Osteocyte (in vitro differentiated cells): ENCODE data around the gene RTF2. TPM values are rescaled to one million over a fixed set of nuclear protein-coding genes. Genes with fewer than 3 reads are reported as not detected.
A peak's percentile ranks its signal among the peaks of the same experiment; 100 is the strongest.

ENCODE experiments used
- DNase-seq: peaks from one replicate; pipeline ENCODE4 v3.0.0; 2021; ENCODE audit warnings: mixed read lengths; ENCODE audit not compliant: unreplicated experiment; ENCODE audit errors: extremely low spot score
- H3K27ac Mint-ChIP-seq: one replicate; pipeline ENCODE4 v1.8.0; 2021; ENCODE audit warnings: mild to moderate bottlenecking, mixed read lengths; ENCODE audit not compliant: unreplicated experiment
- H3K27me3 Mint-ChIP-seq: one replicate; pipeline ENCODE4 v1.8.0; 2021; ENCODE audit warnings: mixed read lengths; ENCODE audit not compliant: unreplicated experiment
- H3K36me3 Mint-ChIP-seq: one replicate; pipeline ENCODE4 v1.8.0; 2021; ENCODE audit warnings: mixed read lengths; ENCODE audit not compliant: unreplicated experiment
- H3K4me1 Mint-ChIP-seq: one replicate; pipeline ENCODE4 v1.8.0; 2021; ENCODE audit warnings: mixed read lengths; ENCODE audit not compliant: unreplicated experiment
- H3K4me3 Mint-ChIP-seq: one replicate; pipeline ENCODE4 v1.8.0; 2021; ENCODE audit warnings: mild to moderate bottlenecking, moderate library complexity, mixed read lengths; ENCODE audit not compliant: unreplicated experiment
- H3K9me3 Mint-ChIP-seq: one replicate; pipeline ENCODE4 v1.8.0; 2021; ENCODE audit warnings: mixed read lengths; ENCODE audit not compliant: unreplicated experiment
- CTCF ChIP-seq: fragments of 200-600 bp; sonication (generic); IDR thresholded peaks from 2 replicates; pipeline ENCODE4 v1.5.0; 2021; ENCODE audit warnings: antibody characterized with exemption, mild to moderate bottlenecking, moderate library complexity
- total RNA-seq: library from RNA; stranded (reverse); gene quantifications from 2 replicates; pipeline ENCODE4 v1.2.1, GENCODE V29; 2021

Gene RTF2
- total RNA-seq, 1 donor from 2014 or later, result 85.8 TPM

GRCh38 chr20:56442389-56443365, 25.8 kb upstream of the RTF2 start:
- Mint-ChIP-seq H3K36me3 (no peaks in the 10 kb centered on the region), H3K4me1 (peaks cover 48% of the 10 kb centered on the region), H3K27ac (peak overlapping the region; percentile 78), H3K9me3 (no peaks in the 10 kb centered on the region), H3K27me3 (no peaks in the 10 kb centered on the region), H3K4me3 (no peak overlapping the region)
- no peak for DNase-seq
- TF ChIP-seq CTCF, result no peak

- no peak overlapping the region for H3K4me3 Mint-ChIP-seq
- H3K27me3 Mint-ChIP-seq, result no peaks in the 10 kb centered on the region
- no peak for DNase-seq
- H3K36me3 Mint-ChIP-seq, result no peaks in the 10 kb centered on the region
- peak overlapping the region; percentile 23 for H3K27ac Mint-ChIP-seq
- no peaks in the 10 kb centered on the region for H3K9me3 Mint-ChIP-seq
- peaks cover 42% of the 10 kb centered on the region for H3K4me1 Mint-ChIP-seq
- TF ChIP-seq CTCF, result no peak
Measured at GRCh38 chr20:56443654-56444540, 24.5 kb upstream of the RTF2 start.

- H3K27ac Mint-ChIP-seq, result no peak overlapping the region
- DNase-seq, result no peak
- H3K4me3 Mint-ChIP-seq, result no peak overlapping the region
- no peaks in the 10 kb centered on the region for H3K36me3 Mint-ChIP-seq
- peaks cover 30% of the 10 kb centered on the region for H3K4me1 Mint-ChIP-seq
- no peaks in the 10 kb centered on the region for H3K27me3 Mint-ChIP-seq
- no peaks in the 10 kb centered on the region for H3K9me3 Mint-ChIP-seq
- no peak for TF ChIP-seq CTCF
Measured at GRCh38 chr20:56445130-56445529, 23.3 kb upstream of the RTF2 start.

- H3K4me1 Mint-ChIP-seq, result peaks cover 26% of the 10 kb centered on the region
Measured at GRCh38 chr20:56445540-56445939, 22.9 kb upstream of the RTF2 start.

More at GRCh38 chr20:56445540-56445939, 22.9 kb upstream of the RTF2 start:
- Mint-ChIP-seq H3K27ac (no peak overlapping the region), H3K4me3 (no peak overlapping the region), H3K27me3 (no peaks in the 10 kb centered on the region), H3K36me3 (no peaks in the 10 kb centered on the region), H3K9me3 (no peaks in the 10 kb centered on the region)
- no peak for DNase-seq
- TF ChIP-seq CTCF, result no peak
